ENCODE data around the gene MBOAT2.
A peak's percentile ranks its signal among the peaks of the same experiment; 100 is the strongest.
"Not testable (repeated sequence)": the region's sequence is repeated elsewhere in the genome, so short reads cannot be mapped to it uniquely, and the experiment has no call there.

MBOAT2 gene

DNA sequence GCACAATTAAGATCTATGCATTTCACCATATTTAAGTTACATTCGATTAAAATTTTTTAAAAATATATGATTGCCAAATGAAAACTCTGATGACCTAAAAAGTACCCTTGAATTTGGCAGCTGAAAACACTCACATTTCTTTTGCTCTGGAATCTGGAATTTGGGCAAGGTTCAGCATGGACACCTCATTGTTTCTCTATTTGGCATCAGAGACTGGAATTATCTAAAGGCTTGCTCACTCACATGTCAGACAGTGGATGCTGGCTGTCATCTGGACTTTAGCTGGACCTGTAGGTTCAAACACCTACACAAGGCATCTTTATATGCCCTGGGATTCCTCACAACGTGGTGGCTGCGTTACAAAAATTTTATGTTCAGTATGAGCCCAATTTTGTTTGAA lies 16.1 kb downstream of the MBOAT2 start:
- peak; percentile 81 for DNase-seq

DNA sequence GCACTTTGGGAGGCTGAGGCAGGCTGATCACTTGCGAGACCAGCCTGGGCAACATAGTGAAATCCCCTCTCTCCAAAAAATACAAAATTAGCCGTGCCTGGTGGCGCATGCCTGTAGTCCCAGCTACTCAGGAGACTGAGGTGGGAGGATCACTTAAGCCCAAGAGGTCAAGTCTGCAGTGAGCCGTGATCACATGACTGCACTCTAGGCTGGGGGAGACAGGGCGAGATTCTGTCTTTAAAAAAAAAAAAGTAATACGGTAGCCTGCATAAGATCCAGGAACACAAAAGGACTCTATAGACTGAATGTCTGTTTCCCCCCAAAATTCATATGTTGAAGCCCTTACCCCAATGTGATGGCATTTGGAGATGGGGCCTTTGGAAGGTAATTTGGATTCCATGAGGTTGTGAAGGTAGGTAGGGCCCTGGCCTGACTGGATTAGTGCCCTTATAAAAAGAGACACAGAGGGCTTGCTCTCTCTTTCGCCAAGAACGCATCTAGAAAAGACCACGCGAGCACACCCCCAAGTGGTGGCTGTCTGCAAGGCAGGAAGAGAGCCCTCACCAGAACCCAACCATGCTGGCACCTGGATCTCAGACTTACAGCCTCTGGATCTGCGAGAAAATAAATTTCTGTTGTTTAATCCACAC lies 17.0 kb downstream of the MBOAT2 start:
- peak; percentile 45 for DNase-seq

DNA sequence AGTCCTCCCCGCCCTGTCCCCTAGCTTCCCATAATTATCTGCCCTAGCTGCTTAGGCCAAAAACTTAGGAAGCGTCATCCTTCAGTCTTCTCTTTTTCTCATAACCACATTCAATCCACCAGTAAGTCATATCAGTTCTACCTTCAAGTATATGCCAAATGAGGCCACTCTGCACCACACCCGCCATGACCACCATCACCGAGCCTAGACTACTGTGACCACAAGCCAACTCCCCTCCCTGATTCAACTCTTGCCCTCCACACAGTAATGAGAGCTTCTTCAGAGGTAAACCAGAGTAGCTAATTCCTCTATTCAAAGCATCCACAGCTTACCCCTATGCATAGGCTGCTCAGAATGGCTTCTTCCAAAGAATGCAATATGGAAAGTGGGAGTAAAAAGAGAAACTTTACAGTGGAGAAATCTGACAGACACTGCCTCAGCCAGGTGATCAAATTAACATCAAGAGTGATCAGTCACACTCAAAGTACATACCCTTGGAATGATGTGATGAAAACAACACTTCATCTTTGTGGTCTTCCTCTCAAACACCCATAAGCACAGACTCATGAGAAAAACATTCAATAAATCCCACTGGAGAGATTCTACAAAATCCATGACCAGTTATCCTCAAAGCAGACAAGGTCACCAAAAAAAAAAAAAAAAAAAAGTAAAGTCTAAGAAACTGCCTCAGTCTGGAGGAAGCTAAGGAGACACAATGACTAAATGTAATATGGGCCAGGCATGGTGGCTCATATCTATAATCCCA lies 17.7 kb downstream of the MBOAT2 start:
- peak; percentile 95 for DNase-seq

DNA sequence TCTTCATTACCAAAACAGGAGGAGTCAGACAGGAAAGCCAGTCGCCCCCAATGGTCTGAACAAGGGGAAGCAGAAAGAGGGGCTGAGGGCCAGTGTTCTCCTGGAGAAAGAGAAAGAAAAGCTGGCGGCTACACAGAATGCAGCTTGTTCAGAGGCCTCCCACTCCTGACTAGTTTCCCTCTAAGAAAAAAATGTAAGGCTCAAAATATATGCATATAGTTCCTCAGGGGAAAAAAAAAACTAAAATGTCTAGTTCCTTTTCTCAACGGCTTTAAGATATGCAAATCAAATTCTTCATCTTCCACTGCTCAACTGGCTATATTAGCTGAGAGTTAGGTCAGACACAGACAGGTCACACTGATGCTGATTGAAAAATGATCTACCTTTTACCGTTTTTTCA lies 18.6 kb downstream of the MBOAT2 start:
- DNase-seq = peak; percentile 47

DNA sequence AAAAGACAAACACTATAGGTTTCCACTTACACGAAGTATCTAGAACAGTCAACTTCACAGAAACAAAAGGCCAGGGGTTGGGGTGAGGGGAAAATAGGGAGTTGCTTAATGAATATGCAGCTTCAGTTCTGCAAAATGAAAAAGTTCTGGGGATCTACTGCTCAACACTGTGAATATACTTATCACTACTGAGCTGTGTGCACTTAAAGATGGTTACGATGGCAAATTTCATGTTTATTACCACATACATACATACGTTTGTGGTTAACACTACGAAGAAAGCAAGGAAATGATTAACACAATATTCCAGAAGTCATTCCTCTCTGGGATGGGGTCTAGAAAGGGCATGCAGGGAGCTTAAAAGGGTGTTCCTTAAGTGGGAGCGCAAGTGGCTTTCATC lies 19.3 kb downstream of the MBOAT2 start:
- peak; percentile 78 for DNase-seq

DNA sequence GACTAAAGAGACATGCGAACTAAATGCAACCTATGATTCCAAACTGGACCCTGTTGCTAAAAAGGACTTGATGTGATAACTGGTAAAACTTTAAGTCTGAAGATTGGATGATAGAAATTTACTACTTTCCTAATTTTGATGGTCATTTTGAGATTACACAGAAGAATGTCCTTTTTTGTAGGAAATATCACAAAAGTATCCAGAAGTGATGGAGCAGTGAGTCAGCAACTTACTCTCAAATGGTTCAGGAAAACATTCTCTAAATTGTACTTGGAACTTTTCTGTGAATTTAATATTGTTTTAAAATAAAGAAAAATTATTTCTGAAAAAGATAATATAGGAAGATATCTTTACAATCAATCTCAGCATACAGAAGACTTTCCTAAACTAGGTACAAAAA lies 19.9 kb downstream of the MBOAT2 start:
- no peak for DNase-seq

DNA sequence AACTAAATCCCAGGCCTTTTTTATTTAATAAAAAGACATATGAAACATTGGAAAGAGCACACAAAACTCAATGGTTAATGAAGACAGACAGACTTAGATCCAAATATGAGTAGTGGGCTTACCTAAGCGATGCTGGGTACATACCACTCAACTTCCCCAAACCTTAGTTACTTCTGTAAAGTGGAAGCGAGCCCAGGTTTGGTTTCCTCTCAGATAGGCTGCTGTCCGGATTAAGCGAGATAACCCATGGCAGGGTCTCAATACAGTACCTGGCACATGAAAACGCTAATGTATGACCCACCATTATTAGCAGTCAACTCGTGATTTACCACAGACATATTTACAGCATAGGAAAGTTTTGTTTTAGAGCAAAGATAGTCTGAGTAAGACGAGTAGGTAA lies 21.6 kb downstream of the MBOAT2 start:
- no peak for DNase-seq

DNA sequence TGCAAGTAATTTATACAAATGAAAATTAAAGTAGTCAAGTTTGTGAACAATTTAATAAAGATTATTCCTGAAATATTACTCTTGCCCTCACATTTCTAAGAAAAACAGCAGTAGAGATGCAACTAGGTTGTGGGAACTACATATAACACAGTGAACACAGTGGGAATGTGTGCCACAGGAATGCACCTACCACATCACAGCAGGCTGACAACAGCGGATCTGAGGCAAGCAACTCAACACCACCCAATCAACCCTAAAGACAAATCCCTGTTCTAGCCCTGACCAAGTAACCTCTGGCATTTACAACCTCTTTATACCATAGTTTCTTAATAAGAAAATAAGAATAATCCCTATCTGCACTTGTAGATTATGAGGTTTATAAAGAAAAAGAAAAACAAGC lies 23.4 kb downstream of the MBOAT2 start:
- DNase-seq = peak; percentile 84

DNA sequence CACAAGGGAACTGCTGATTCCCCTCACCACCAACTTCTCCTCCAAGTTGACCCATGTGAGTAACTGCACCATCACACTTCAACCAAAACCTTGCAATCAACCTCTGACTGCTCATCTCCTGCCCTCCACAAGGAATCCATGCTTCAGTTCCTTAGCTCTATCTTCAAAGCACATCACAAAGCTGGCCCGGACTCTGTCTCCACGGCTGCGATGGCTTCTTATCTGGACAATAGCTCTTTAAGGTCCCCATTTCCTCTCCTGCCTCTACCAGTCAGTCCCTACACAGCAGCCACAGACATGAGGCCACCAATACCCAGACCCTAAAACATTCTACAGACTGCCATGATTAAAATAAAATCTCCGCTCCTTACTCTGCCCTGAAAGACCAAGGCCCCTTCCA lies 25.7 kb downstream of the MBOAT2 start:
- no peak for DNase-seq

DNA sequence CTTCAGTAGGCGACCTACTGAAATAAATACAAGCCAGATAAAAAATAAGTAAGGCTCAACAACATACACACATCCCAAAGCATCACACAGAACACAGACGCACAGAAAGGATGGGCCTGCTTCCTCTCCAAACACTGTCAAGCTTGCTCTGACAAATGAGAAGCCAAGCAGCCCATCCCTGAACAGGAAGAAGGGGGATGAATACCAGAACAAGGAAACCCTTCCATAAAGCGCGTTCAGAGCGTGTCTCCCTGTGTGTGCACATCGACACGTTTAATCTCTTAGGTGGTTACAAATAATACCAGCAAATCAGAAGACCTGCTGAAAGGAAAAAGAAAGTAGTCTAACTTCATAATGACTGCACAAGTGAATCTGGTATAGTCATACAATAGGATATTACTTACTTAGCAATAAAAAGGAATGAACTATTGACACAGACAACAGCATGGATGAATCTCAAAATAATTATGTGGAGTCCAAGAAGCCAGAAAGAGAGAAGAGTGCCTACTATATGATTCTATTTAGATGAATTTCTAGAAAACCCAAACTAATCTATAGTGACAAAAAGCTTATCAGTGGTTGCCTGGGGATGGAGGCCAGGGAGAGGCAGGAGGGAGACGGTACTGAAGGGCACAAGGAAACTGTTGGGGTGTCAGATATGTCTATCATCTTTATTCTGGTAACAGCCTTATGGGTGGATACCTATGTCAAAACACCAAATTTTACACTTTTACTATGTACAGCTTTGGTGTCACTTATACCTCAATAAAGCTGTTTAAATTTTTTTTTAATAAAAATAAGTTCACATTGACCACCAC lies 26.8 kb downstream of the MBOAT2 start:
- DNase-seq = peak; percentile 46

DNA sequence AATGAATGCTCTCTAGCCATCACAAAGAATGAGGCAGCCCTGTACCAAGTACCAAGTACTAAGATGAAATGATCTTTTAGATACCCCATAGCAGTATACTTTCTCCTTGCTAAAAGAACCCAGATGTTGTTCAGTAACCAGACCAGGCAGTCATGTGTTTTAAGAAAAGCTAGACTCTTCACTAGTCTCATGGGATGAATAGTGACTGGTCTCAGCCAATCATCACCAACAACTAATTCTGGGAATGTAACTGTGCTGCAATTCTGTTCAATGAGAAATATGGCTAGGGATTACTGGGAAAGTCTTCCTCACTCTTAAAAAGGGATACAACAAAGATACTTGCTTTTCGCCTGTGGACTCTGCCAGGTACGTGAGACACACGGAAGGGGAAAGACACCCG lies 29.5 kb downstream of the MBOAT2 start:
- DNase-seq = peak; percentile 34

DNA sequence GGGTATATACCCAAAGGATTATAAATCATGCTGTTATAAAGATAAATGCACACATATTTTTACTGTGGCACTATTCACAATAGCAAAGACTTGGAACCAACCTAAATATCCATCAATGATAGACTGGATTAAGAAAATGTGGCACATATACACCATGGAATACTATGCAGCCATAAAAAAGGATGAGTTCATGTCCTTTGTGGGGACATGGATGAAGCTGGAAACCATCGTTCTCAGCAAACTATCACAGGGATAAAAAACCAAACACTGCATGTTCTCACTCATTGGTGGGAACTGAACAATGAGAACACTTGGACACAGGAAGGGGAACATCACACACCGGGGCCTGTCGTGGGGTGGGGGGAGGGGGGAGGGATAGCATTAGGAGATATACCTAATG lies 30.5 kb downstream of the MBOAT2 start:
- DNase-seq = not testable (repeated sequence)

DNA sequence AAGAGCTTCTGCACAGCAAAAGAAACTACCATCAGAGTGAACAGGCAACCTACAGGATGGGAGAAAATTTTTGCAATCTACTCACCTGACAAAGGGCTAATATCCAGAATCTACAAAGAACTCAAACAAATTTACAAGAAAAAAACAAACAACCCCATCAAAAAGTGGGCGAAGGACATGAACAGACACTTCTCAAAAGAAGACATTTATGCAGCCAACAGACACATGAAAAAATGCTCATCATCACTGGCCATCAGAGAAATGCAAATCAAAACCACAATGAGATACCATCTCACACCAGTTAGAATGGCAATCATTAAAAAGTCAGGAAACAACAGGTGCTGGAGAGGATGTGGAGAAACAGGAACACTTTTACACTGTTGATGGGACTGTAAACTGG lies 30.9 kb downstream of the MBOAT2 start:
- not testable (repeated sequence) for DNase-seq

DNA sequence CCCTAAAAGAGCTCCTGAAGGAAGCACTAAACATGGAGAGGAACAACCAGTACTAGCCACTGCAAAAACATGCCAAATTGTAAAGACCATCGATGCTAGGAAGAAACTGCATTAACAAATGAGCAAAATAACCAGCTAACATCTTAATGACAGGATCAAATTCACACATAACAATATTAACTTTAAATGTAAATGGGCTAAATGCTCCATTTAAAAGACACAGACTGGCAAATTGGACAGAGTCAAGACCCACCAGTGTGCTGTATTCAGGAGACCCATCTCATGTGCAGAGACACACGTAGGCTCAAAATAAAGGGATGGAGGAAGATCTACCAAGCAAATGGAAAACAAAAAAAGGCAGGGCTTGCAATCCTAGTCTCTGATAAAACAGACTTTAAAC lies 34.1 kb downstream of the MBOAT2 start:
- not testable (repeated sequence) for DNase-seq

DNA sequence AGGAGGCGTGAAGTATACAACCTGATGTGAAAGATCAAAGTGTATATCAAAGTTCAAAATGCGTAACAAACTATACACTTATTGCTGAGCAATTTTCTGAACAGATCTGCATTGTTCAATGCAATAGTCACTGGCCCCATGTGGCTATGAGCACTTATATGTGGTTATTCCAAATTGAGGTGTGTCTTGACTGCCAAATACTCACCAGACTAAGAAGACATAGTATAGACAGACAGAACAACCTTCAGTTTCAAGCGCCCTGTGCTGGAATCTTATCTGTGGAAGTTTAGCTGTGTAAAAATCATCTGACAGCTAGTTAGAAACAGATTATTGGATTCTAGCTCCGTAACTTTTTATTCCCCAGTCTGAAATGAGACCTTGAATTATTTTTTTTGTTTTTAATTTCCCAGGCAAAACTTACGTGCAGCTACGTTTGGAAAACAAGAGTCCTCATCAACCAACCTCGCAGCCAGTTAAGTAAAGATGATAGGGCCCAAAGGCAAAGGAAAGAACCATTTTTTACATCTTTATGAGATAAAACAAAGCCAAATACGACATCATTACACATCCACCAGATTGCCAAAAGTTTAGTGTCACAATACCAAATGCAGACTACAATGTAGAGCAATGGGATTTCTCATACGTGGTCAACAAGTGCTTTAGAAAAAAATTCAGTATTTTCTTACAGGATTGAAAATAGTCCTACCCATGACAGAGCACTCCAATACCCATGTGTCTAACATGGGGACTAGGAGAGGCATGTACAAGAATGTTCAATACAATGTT lies 37.2 kb downstream of the MBOAT2 start:
- peak; percentile 79 for DNase-seq

DNA sequence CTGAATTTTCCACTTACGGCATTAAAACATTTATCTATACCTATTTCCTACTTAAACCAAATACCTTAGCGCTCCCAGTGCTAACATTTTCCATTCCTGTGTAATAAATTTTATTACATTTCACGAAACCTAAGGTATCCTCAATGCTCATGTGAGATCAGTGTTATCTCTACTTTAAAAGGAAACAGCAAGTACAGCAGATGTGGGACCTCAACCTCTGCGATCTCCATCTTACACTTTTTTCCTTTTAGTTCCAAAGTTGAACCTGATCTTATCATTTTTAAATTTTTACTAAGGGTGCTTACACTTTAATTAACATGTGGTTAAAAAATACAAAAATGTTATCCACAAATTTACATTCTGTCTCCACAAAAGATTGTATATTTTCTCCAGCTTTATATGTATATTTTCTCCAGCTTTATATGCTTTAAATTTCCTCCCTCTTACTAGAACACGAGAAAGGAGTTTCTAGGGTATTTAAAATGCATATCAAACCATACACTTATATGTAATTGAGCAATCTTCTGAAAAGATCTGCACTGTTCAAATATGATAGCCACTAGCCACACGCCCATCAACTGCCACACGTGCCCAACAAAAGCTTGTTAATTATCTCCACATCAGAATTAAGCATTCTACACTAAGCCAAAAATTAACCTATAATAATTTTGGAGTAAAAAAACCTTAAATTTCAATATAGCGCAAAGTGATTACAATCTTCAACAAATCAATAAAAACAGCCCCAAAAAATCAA lies 38.1 kb downstream of the MBOAT2 start:
- DNase-seq = no peak

DNA sequence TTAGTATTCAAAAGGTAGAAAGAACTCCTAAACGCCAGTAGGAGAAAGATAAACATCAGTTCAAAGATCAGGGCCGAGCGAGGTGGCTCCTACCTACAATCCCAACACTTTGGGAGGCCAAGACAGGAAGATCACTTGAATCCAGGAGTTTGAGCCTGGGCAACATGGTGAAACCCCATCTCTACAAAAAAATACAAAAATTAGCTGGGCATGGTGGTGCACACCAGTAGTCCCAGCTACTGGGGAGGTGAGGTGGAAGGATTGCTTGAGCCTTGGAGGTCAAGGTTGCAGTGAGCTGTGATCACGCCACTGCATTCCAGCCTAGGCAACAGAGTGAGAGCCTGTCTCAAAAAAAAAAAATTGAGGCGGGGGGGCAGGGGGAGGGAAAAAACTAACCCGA lies 40.6 kb downstream of the MBOAT2 start:
- no peak for DNase-seq

DNA sequence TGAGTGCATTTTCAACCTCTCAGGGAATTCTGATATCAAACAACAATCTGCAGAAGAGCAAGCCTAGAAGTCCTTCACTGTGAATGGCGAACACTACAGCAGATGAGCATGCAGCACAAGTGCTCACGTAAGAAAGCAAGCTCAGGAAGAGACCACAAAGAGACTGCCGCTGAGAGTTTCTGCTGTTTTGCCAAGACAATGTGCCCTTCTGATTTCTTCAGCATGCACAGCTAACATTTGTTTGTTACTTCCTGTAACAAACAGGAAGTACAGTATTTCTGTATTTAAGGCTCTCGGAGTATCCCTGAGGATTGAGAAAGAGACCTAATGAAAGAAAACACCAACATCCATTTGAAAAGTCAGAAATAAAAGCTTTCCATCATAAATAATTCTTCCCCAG lies 45.9 kb downstream of the MBOAT2 start:
- DNase-seq = no peak

DNA sequence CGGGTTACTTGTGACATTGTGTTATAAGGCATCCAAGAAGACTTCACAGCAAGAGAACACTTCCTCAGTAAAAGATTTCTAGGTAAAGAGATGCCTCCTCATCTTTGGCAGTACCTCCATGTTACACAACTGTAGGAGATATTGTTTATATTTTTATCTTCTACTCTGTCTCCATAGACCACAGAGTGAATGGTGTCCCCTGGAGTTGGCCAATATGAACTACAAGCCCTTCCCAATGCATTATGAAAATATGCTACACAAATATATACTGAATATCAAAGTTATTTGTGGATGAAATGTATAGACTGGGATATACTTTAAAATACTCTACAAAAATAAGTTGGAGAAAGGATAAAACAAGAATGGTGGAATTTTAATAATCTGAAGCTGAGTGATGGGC lies 46.7 kb downstream of the MBOAT2 start:
- DNase-seq = no peak

DNA sequence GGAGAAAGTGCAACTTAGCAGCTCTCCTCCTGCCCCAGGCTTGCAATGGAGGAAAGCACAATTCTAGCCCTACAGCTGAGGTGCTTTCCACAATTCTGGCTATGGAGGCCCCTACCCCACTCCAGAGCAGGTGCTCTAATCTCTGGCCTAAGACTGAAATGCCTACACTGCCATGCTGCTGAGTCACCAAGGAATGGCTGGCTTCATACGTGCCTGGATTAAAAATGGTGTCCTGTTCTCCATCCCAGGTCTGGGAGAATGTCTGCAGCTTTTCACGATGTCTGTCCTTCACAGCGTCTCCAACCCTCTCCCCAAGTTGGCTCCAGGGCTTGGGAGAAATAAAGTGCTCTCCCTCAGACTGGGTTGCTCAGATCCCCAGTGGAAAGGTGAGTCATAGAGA lies 48.5 kb downstream of the MBOAT2 start:
- no peak for DNase-seq

DNA sequence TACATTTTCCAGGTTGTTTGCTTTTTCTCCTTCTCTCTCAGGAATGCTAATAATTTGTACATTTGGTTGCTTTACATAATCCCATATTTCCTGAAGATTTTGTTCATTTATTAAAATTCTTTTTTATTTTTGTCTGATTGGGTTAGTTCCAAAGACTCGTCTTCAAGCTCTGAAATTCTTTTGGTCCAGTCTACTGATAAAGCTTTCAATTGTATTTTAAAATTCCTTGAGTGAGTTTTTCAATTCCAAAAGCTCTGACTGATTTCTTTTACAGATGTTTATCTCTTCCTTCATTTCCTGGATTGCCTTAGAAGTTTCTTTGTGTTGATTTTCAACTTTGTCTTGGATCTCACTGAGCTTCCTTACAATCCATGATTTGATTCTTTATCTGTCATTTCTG lies 50.0 kb downstream of the MBOAT2 start:
- DNase-seq = no peak

DNA sequence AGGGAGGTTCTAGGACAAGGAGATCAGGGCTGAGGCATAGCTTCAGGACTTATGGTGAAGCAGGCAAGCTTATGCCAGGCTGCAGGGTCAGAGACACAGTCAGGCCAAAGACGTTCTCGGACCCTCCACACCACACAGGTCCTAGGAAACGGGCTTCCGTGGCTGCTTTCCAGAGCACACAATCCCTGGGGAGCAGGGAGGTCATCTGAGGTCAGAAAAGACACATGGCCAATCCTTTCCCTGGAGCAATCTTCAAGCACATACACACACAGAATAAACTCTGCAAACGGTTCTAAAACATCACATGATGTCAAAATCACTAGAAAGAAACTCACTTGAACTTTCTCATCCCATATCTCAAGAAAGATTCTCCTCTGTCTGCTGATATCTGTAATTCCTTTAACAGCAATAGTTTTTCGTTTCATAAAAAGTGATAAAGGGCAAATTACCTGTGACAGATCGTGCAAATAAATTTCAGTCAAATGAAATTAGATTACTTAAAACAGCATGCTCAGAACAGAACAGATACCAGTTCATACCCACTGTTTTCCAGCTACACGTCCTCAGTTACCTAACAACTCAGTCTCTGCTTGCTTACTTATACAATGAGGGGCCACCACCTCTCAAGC lies 63.9 kb downstream of the MBOAT2 start:
- no peak for DNase-seq

Measured in fibroblast of upper back skin (primary cell).